DOHH2 (cell line): ENCODE measurements around the gene TSHZ2.

ENCODE experiments used
- H3F3A ChIP-seq: fragments of 200-600 bp; sonication (generic), shearing (Covaris generic); 2 replicates; pipeline ENCODE4 v1.6.0; 2016; ENCODE audit warnings: antibody characterized with exemption, mild to moderate bottlenecking; ENCODE audit not compliant: control insufficient read depth, insufficient read depth
- H3K27ac ChIP-seq: fragments of 200-600 bp; sonication (generic); 2 replicates; pipeline ENCODE4 v1.5.1; 2014; ENCODE audit warnings: low read depth, mild to moderate bottlenecking, low read length, moderate library complexity
- H3K27me3 ChIP-seq: fragments of 200-600 bp; sonication (generic); 2 replicates; pipeline ENCODE4 v1.6.1; 2014; ENCODE audit warnings: mild to moderate bottlenecking, low read length, mixed read lengths; ENCODE audit not compliant: control insufficient read depth
- H3K36me3 ChIP-seq: fragments of 200-600 bp; sonication (generic); 2 replicates; pipeline ENCODE4 v1.6.1; 2014; ENCODE audit warnings: mild to moderate bottlenecking, low read length, moderate library complexity, mixed read lengths; ENCODE audit not compliant: control insufficient read depth
- H3K4me1 ChIP-seq: fragments of 200-600 bp; sonication (generic); 2 replicates; pipeline ENCODE4 v1.6.1; 2014; ENCODE audit warnings: mild to moderate bottlenecking, low read length, mixed read lengths; ENCODE audit not compliant: control insufficient read depth
- H3K4me2 ChIP-seq: fragments of 200-600 bp; sonication (generic); 2 replicates; pipeline ENCODE4 v1.6.0; 2014; ENCODE audit warnings: mild to moderate bottlenecking, low read length, moderate library complexity
- H3K4me3 ChIP-seq: fragments of 200-600 bp; sonication (generic); 2 replicates; pipeline ENCODE4 v1.5.1; 2014; ENCODE audit warnings: mild to moderate bottlenecking, low read length, mixed read lengths
- H3K79me2 ChIP-seq: fragments of 200-600 bp; sonication (generic); 2 replicates; pipeline ENCODE4 v1.6.1; 2014; ENCODE audit warnings: mild to moderate bottlenecking, low read length, mixed read lengths; ENCODE audit not compliant: control insufficient read depth
- H3K9me2 ChIP-seq: fragments of 200-600 bp; sonication (generic); replicated peaks from 2 replicates; pipeline ENCODE4 v1.6.1; 2014; ENCODE audit warnings: mild to moderate bottlenecking, low read length, mixed read lengths; ENCODE audit not compliant: control insufficient read depth
- H3K9me3 ChIP-seq: fragments of 200-600 bp; sonication (generic); 2 replicates; pipeline ENCODE4 v1.6.1; 2014; ENCODE audit warnings: antibody characterized with exemption, low read length, mixed read lengths; ENCODE audit not compliant: control insufficient read depth, insufficient read depth
- H4K20me1 ChIP-seq: fragments of 200-600 bp; sonication (generic); 2 replicates; pipeline ENCODE4 v1.6.0; 2014; ENCODE audit warnings: low read depth, mild to moderate bottlenecking, antibody characterized with exemption, low read length, moderate library complexity; ENCODE audit not compliant: control insufficient read depth, insufficient read depth
- CTCF ChIP-seq: fragments of 200-600 bp; sonication (generic); IDR thresholded peaks from one replicate; pipeline ENCODE4 v1.5.1; 2014; ENCODE audit warnings: antibody characterized with exemption, mild to moderate bottlenecking, low read depth, low read length; ENCODE audit not compliant: poor library complexity, severe bottlenecking
- EZH2phosphoT487 ChIP-seq: fragments of 200-600 bp; sonication (generic); IDR thresholded peaks from 2 replicates; pipeline ENCODE4 v1.6.1; 2017; ENCODE audit warnings: borderline replicate concordance, mild to moderate bottlenecking, antibody characterized with exemption, low read length, moderate library complexity, mixed read lengths

Gene TSHZ2

GRCh38 chr20:53032046-53032445 is 59.9 kb downstream of the TSHZ2 start:
- Histone ChIP-seq H3K4me1 (peaks cover 11% of the 10 kb centered on the region), H3K79me2 (no peaks in the 10 kb centered on the region), H3F3A (no peaks in the 10 kb centered on the region), H3K4me3 (no peak overlapping the region), H3K9me2 (no peaks in the 10 kb centered on the region; the same call in 1 of the 2 replicates), H3K27ac (no peak overlapping the region), H3K27me3 (no peaks in the 10 kb centered on the region), H3K4me2 (no peak overlapping the region), H4K20me1 (no peaks in the 10 kb centered on the region), H3K36me3 (no peaks in the 10 kb centered on the region), H3K9me3 (no peaks in the 10 kb centered on the region)
- TF ChIP-seq EZH2phosphoT487 (no peak), CTCF (no peak)

- no peaks in the 10 kb centered on the region for H3F3A ChIP-seq
These were observed 60.3 kb downstream of the TSHZ2 start for GRCh38 chr20:53032478-53032932.

GRCh38 chr20:53033176-53033575 is 61.0 kb downstream of the TSHZ2 start:
- no peaks in the 10 kb centered on the region for H3K9me3 ChIP-seq
- H3K79me2 ChIP-seq = no peaks in the 10 kb centered on the region
- H3K27ac ChIP-seq = no peak overlapping the region
- no peaks in the 10 kb centered on the region; the same call in 1 of the 2 replicates for H3K9me2 ChIP-seq
- H4K20me1 ChIP-seq = no peaks in the 10 kb centered on the region
- H3K4me3 ChIP-seq = no peak overlapping the region
- peaks cover 11% of the 10 kb centered on the region for H3K4me1 ChIP-seq
- H3K4me2 ChIP-seq = no peak overlapping the region
- no peaks in the 10 kb centered on the region for H3K36me3 ChIP-seq
- H3F3A ChIP-seq = no peaks in the 10 kb centered on the region
- no peaks in the 10 kb centered on the region for H3K27me3 ChIP-seq
- TF ChIP-seq EZH2phosphoT487 (no peak), CTCF (no peak)

More at GRCh38 chr20:53032478-53032932, 60.3 kb downstream of the TSHZ2 start:
- no peak overlapping the region for H3K27ac ChIP-seq
- H3K9me2 ChIP-seq = no peaks in the 10 kb centered on the region; the same call in 1 of the 2 replicates
- no peak for TF ChIP-seq EZH2phosphoT487
- TF ChIP-seq CTCF = no peak
- no peaks in the 10 kb centered on the region for H3K27me3 ChIP-seq
- H3K36me3 ChIP-seq = no peaks in the 10 kb centered on the region
- no peaks in the 10 kb centered on the region for H3K79me2 ChIP-seq
- no peaks in the 10 kb centered on the region for H4K20me1 ChIP-seq
- peaks cover 11% of the 10 kb centered on the region for H3K4me1 ChIP-seq
- no peak overlapping the region for H3K4me2 ChIP-seq
- H3K9me3 ChIP-seq = no peaks in the 10 kb centered on the region
- H3K4me3 ChIP-seq = no peak overlapping the region

GRCh38 chr20:53034899-53035298 is 62.7 kb downstream of the TSHZ2 start:
- Histone ChIP-seq H3K4me3 (no peak overlapping the region), H3K4me2 (0 out of 2 replicates have a peak overlapping the region, but pooled peaks have one; percentile 9), H3K9me2 (no peaks in the 10 kb centered on the region), H3K27me3 (no peaks in the 10 kb centered on the region), H3K9me3 (no peaks in the 10 kb centered on the region), H3K36me3 (no peaks in the 10 kb centered on the region), H3K79me2 (no peaks in the 10 kb centered on the region), H3K27ac (no peak overlapping the region), H3F3A (no peaks in the 10 kb centered on the region), H3K4me1 (peaks cover 11% of the 10 kb centered on the region), H4K20me1 (no peaks in the 10 kb centered on the region)
- TF ChIP-seq CTCF (no peak), EZH2phosphoT487 (no peak)
